Nephron (organoid): ENCODE measurements around the gene MYOF.

Experiments
- H3K27ac Mint-ChIP-seq, 3 experiments: 2 replicates each; pipeline ENCODE4 v1.8.0; 2020; ENCODE audit warnings: mixed read lengths in 3 of 3, mild to moderate bottlenecking in 2 of 3, moderate library complexity in 1 of 3
- H3K27me3 Mint-ChIP-seq: 2 replicates; pipeline ENCODE4 v1.8.0; 2021; ENCODE audit warnings: low read depth, mild to moderate bottlenecking, moderate library complexity, mixed read lengths
- H3K36me3 Mint-ChIP-seq: 2 replicates; pipeline ENCODE4 v1.8.0; 2020; ENCODE audit warnings: low read depth, mixed read lengths
- H3K4me1 Mint-ChIP-seq: 2 replicates; pipeline ENCODE4 v1.8.0; 2020; ENCODE audit warnings: mixed read lengths
- H3K4me3 Mint-ChIP-seq, 3 experiments: 2 replicates each; pipeline ENCODE4 v1.8.0; 2020; ENCODE audit warnings: mild to moderate bottlenecking in 3 of 3, mixed read lengths in 3 of 3, moderate library complexity in 2 of 3
- H3K9me3 Mint-ChIP-seq: 2 replicates; pipeline ENCODE4 v1.8.0; 2020; ENCODE audit warnings: mixed read lengths
- TF ChIP-seq, protein P1 (sequence below), 3 experiments: fragments of 200-600 bp; sonication (generic); IDR thresholded peaks; one replicate each; pipeline ENCODE4 v1.5.0; 2021; ENCODE audit warnings: antibody characterized with exemption in 3 of 3; ENCODE audit not compliant: unreplicated experiment in 3 of 3

The MYOF gene

GRCh38 chr10:93513091-93513490 is 31.0 kb upstream of the MYOF start:
- TF ChIP-seq, protein P1, sequence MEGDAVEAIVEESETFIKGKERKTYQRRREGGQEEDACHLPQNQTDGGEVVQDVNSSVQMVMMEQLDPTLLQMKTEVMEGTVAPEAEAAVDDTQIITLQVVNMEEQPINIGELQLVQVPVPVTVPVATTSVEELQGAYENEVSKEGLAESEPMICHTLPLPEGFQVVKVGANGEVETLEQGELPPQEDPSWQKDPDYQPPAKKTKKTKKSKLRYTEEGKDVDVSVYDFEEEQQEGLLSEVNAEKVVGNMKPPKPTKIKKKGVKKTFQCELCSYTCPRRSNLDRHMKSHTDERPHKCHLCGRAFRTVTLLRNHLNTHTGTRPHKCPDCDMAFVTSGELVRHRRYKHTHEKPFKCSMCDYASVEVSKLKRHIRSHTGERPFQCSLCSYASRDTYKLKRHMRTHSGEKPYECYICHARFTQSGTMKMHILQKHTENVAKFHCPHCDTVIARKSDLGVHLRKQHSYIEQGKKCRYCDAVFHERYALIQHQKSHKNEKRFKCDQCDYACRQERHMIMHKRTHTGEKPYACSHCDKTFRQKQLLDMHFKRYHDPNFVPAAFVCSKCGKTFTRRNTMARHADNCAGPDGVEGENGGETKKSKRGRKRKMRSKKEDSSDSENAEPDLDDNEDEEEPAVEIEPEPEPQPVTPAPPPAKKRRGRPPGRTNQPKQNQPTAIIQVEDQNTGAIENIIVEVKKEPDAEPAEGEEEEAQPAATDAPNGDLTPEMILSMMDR (IDR thresholded peaks at IDR 0.05; ENCODE audit: unreplicated experiment in 3 of 3) = no peak
- Mint-ChIP-seq H3K9me3 (no peaks in the 10 kb centered on the region), H3K27me3 (no peaks in the 10 kb centered on the region), H3K36me3 (peaks cover 20% of the 10 kb centered on the region), H3K27ac (no peak overlapping the region), H3K4me3 (no peak overlapping the region), H3K4me1 (peaks cover 18% of the 10 kb centered on the region)

DNA sequence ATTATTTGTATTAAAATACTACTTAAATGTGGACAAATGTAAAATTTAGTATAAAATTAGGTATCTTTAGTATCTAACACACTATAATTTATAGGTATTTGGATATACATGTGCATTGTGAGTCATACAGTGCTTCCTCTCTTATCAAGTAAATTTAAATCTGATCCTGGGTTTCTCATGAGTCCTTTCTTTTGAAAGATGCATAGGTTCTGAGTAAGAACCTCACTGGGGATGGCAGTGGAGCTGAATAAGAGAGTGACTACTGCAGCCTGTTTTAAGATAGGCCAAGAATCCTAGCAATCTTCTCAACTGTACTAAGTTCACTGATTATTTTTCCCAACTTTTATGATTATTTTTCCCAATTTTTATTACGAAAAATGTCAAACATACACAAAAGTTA is 30.4 kb upstream of the MYOF start:
- H3K4me3 Mint-ChIP-seq = no peak overlapping the region
- peaks cover 18% of the 10 kb centered on the region for H3K4me1 Mint-ChIP-seq

GRCh38 chr10:93509816-93510215 is 27.7 kb upstream of the MYOF start:
- no peaks in the 10 kb centered on the region for H3K9me3 Mint-ChIP-seq
- no peak overlapping the region for H3K4me3 Mint-ChIP-seq
- no peak overlapping the region for H3K27ac Mint-ChIP-seq
- TF ChIP-seq, protein P1 (IDR thresholded peaks at IDR 0.05; ENCODE audit: unreplicated experiment in 3 of 3) = no peak
- H3K27me3 Mint-ChIP-seq = no peaks in the 10 kb centered on the region
- H3K36me3 Mint-ChIP-seq = peaks cover 16% of the 10 kb centered on the region
- peaks cover 11% of the 10 kb centered on the region for H3K4me1 Mint-ChIP-seq

More for the DNA sequence above, 30.4 kb upstream of the MYOF start:
- H3K27me3 Mint-ChIP-seq = no peaks in the 10 kb centered on the region
- H3K27ac Mint-ChIP-seq = no peak overlapping the region
- H3K36me3 Mint-ChIP-seq = peaks cover 22% of the 10 kb centered on the region
- H3K9me3 Mint-ChIP-seq = no peaks in the 10 kb centered on the region
- TF ChIP-seq, protein P1 (IDR thresholded peaks at IDR 0.05; ENCODE audit: unreplicated experiment in 3 of 3) = no peak

GRCh38 chr10:93505075-93505474 is 22.9 kb upstream of the MYOF start:
- peaks cover 21% of the 10 kb centered on the region for H3K36me3 Mint-ChIP-seq
- TF ChIP-seq, protein P1 (IDR thresholded peaks at IDR 0.05; ENCODE audit: unreplicated experiment in 3 of 3) = no peak
- H3K4me3 Mint-ChIP-seq = no peak overlapping the region
- no peaks in the 10 kb centered on the region for H3K9me3 Mint-ChIP-seq
- H3K27ac Mint-ChIP-seq = peak overlapping the region in 2 of 3 experiments; percentile 6 to 40
- no peaks in the 10 kb centered on the region for H3K27me3 Mint-ChIP-seq
- H3K4me1 Mint-ChIP-seq = peaks cover 32% of the 10 kb centered on the region

- H3K4me3 Mint-ChIP-seq = peak overlapping the region in 1 of 3 experiments; percentile 23
- H3K36me3 Mint-ChIP-seq = peaks cover 22% of the 10 kb centered on the region
- no peaks in the 10 kb centered on the region for H3K9me3 Mint-ChIP-seq
- H3K27ac Mint-ChIP-seq = peak overlapping the region; percentile 70 to 83 (median 70)
- TF ChIP-seq, protein P1 (IDR thresholded peaks at IDR 0.05; ENCODE audit: unreplicated experiment in 3 of 3) = no peak
- no peaks in the 10 kb centered on the region for H3K27me3 Mint-ChIP-seq
- H3K4me1 Mint-ChIP-seq = peaks cover 49% of the 10 kb centered on the region
Measured at GRCh38 chr10:93503075-93503474, 20.9 kb upstream of the MYOF start.

DNA sequence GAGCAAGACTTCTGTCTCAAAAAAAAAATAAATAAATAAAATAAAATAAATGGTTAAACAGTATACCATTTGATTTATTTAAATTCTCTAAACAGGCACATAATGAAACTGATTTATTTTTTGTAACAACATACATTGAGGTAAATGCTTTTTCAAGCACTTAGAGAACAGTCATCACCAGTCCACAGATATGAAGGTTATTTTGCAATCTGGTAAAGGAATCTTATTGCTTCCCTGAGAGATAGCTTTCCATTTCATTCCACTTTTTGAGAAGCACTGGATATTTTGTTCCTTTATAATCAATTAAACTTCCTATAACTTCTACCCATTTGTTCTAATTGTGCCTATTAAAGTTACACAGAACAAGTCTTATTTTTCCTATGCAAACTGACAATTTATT is 19.5 kb upstream of the MYOF start:
- Mint-ChIP-seq H3K4me3 (peak overlapping the region in 1 of 3 experiments; percentile 18), H3K9me3 (no peaks in the 10 kb centered on the region), H3K36me3 (peaks cover 15% of the 10 kb centered on the region), H3K27ac (peak overlapping the region in 2 of 3 experiments; percentile 23 to 83), H3K4me1 (peaks cover 51% of the 10 kb centered on the region), H3K27me3 (no peaks in the 10 kb centered on the region)
- TF ChIP-seq, protein P1 (IDR thresholded peaks at IDR 0.05; ENCODE audit: unreplicated experiment in 3 of 3) = no peak
